Glomerular visceral epithelial cell (primary cell): ENCODE measurements around the gene CYP26B1.

ENCODE experiments used
- DNase-seq: peaks from one replicate; pipeline ENCODE4 v3.0.0-alpha.2; 2016; ENCODE audit errors: extremely low spot score

The CYP26B1 gene

DNA sequence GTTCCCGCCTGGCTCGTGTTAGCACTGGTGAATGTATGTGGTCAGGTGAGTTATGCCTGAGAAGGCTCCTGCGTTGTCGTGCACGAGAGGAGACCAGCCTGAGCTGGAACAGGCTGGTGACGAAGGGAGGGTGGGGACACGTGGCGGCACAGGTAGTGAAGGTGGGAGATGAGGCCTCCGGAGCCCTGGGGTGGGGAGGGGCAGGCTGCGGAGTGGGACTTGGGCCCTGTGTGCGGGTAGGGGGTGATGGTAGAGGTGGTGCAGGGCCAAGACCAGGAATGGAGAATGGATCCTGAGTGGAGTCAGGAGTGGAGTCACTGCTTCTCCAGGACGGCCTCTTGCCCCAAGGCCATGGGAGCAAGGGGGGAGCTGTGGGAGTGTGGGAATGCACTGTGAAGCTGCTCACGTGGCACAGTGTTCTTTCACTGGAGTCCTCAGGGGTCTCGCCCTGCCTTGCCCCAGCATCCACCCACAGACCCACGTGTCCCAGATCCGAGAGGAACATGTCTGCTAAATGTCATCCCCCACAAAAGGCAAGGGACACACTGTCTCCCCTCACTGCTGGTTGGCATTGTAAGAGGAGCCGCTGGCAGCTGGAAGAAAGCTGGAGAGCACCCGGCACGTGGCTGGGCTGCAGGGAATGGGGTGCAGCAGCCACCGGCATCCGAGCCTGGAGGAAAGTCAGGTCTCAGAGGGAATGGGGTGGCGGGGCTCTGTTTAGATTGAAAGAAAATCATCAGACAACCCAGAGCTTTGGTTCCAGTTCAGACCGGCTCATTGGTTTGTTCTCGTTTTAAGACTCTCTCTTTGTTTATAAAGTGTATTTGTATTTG, 63.7 kb downstream of the CYP26B1 start:
- DNase-seq = no peak

DNA sequence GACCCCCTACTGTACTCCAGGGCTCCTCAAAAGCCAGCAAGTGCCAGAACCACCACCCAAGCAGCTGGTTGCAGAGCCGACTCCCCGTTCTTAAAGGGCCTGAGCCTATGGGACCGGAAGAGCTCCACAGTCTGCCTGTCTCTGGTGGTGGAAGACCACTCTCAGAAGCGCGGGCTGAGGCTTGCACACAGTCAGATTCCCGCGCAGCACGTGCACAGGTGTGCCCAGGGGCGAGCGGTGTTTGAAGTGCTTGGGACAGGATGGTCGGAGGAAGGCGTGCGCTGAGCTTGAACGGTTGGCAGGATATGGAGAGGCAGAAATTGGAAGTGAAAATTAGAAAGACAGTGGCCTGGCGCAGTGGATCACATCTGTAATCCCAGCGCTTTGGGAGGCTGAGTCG, 64.8 kb downstream of the CYP26B1 start:
- DNase-seq = no peak

DNA sequence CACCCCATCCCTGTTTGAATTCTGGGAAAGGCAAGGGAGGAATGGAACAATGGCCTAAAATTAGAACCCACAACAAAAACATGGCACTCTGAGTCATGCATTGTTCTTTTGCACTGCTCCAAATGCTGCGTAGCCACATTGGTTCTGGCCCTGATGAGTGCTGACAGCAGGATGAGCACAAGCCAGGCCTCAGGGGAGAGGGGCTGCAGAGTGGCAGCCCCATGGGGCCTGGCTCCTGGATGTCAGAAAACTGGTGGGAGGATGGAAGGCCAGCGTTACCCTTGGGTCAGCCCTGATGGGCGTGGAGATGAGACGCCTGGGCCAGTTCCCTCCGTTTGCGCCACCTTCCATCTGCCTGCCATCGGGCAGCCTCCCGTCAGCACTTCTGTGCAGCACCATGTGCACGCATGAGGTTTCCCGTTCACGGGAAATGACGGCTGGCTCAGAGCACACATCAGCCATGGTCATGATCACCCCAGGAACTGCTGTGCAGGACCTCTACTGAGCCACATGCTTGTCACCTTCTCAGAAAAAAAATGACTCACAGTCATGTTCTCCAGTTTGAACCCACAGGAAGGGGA, 65.6 kb downstream of the CYP26B1 start:
- no peak for DNase-seq

DNA sequence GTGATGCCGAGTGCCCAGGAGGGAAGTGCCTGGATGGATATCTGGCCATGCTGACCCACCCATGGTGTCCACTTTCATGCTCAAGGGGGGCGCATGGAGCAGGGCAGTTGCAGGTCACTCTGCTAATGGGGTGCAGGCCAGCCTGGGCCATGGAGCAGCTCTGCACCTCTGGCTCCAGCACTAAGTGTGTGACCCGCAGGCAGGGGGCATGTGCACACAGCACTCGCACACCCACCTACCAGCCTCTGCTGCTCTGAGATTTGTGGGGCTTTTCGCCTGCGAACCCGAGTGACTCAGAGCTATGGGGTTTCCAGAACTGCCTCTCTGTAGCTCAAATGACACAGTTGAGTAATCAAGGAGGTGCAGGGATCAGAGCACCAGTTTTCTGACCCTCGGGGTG, 66.2 kb downstream of the CYP26B1 start:
- DNase-seq = no peak

- DNase-seq = no peak
These were observed 67.1 kb downstream of the CYP26B1 start for GRCh38 chr2:72080286-72081145.
